ENCODE measurements around the gene CLINT1.
A peak's percentile ranks its signal among the peaks of the same experiment; 100 is the strongest.

CLINT1 gene

DNA sequence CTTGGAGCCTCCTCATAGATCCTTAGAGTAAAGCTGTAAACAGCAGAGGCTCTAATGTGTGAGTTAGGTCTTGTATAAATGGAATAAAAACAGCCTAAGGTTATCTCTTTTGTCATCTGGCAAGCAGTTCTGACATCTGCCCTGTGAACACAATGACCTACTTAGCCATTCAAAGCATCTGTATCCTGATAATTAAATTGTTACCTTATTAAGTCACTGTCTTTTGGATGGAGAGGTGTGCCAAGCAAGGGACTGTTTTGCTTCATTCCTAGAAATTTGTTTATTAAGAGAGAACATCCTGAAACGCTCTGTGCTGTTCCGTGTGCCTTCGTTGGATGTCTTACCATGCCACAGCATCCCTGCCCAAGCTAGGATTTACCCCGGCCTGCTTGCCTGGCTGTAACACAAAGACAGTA, 113.9 kb downstream of the CLINT1 start:
- no peak for TF ChIP-seq ZNF274 (IDR thresholded peaks at IDR 0.05; ENCODE audit: low read depth, low read length)
- H3K4me3 ChIP-seq (ENCODE audit: low read length), result 0 out of 2 replicates have a peak overlapping the region, but pooled peaks have one; percentile 61

DNA sequence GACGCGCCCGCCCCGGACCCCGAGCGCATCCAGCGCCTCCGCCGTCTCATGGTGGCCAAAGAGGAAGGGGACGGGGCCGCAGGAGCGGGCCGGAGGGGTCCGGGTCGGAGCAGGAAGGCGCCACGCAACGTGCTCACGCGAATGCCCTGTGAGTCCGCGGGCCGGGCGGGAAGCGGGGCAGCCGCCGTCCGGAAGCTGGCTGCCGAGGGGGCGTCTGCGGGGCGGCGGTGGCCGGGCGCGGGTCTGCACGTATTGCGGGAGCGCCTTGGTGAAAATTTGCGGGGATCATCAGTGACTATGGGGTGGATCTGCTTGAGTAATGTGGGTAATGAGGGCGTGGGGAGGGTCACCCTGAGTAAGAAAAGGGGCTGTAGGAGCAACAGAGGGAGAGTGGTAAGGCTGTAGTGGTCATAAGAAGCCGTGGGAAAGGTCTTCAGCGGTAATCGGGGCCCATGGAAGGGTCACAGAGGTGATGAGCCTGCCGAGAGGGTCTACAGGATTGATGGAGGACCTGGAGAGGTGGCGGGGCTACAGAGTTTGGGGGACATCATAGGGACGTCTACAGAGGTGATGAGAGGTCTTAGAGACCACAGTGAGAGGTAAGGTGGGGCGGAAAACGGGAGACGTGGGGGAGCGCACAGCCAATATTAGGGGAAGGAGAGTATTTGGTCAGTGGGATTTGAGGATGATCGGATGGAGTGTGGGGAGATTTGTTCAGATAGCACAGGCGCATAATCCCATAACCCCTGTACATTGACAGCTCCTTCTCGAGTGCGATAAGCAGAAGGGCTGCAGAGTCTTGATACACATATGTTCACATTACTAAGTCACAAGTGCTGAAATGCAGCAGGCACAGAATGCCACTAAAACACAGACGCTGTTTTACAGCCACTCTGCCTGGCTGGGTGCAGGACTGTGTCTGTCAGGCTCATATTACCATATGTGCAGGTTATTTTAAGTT, 114.6 kb downstream of the CLINT1 start:
- TF ChIP-seq ZNF274 (IDR thresholded peaks at IDR 0.05; ENCODE audit: low read depth, low read length), result no peak
- peak overlapping the region; percentile 61 for H3K4me3 ChIP-seq (ENCODE audit: low read length)

DNA sequence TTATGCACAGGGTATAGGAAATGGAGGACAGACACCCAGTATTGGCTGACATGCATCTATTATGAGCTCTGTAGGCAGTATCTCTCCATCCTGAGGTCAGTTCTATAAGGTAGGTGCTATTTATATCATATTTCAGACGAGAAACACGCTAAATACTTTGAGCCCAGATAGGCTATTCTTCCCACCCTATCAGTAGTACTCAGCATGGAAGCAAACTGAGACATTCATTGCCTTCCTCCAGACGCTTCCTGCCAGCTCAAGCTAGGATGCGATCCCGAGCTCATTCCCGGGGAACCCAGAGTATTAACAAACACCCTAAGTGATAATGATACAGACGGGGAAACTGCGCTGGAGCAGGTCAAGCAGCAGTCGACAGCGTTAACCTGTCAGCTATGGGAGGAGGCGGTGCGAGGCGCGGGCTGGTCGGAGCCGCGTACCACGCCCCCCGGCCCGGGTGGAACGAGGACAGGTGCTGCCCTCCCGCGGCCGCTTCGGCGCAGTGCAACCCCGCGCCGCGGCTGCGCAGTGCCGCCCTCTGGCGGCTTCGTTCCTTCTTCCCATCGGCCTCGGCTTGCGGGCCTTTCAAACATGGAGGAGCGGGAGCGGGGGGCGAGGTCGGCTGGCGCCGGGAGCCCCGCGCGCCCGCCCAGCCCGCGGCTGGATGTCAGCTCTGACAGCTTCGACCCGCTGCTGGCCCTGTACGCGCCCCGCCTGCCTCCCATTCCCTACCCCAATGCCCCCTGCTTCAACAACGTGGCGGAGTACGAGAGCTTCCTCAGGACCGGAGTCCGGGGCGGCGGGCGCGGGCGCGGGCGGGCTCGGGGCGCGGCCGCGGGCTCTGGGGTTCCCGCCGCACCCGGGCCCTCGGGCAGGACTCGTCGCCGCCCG, 115.5 kb downstream of the CLINT1 start, which contains the start of gene LSM11:
TSS of gene LSM11 (plus strand) at position 550 of the 888 bp plus-strand sequence. CDS start at position 589, 39 bp downstream.
- no peak for TF ChIP-seq ZNF274 (IDR thresholded peaks at IDR 0.05; ENCODE audit: low read depth, low read length)
- peak within 1 kb of the TSS; percentile 61 for H3K4me3 ChIP-seq (ENCODE audit: low read length)

DNA sequence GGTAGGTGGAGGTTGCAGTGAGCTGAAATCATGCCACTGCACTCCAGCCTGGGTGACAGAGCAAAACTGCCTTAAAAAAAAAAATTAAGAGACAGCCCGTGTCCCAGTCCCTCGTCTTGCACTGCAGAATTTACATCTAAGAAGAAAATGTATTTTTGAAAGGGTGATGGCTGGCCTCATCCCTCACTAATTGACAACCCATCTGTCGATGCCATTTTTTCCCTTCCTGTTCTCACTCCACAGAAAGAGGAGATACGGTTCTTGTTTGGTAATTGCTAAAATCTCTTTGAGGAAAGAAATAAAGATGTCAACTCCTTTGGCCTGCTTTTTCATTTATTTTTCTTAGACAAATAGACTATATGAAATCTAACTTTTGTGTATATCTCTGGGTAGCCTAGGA, 117.8 kb downstream of the CLINT1 start:
- no peak for TF ChIP-seq ZNF274 (IDR thresholded peaks at IDR 0.05; ENCODE audit: low read depth, low read length)
- no peak overlapping the region for H3K4me3 ChIP-seq (ENCODE audit: low read length)

DNA sequence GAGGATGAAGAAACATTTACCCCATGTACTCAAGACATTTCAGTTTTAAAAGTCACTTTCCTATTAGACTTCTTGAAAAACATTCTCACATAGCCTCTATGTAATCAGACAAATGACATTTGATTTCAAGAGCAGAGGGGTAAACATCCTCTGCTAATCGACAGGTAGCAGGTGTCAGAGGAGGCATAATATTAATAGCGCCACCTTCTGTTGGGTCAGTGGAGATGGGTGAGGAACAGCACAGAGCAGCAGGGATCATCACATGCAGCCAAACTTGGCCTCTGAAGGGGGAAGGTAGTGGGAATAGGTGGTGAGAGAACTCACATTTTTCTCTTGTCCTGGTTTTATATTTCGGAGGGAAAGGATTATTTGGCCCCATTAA, 118.7 kb downstream of the CLINT1 start:
- no peak overlapping the region for H3K4me3 ChIP-seq (ENCODE audit: low read length)
- no peak for TF ChIP-seq ZNF274 (IDR thresholded peaks at IDR 0.05; ENCODE audit: low read depth, low read length)

DNA sequence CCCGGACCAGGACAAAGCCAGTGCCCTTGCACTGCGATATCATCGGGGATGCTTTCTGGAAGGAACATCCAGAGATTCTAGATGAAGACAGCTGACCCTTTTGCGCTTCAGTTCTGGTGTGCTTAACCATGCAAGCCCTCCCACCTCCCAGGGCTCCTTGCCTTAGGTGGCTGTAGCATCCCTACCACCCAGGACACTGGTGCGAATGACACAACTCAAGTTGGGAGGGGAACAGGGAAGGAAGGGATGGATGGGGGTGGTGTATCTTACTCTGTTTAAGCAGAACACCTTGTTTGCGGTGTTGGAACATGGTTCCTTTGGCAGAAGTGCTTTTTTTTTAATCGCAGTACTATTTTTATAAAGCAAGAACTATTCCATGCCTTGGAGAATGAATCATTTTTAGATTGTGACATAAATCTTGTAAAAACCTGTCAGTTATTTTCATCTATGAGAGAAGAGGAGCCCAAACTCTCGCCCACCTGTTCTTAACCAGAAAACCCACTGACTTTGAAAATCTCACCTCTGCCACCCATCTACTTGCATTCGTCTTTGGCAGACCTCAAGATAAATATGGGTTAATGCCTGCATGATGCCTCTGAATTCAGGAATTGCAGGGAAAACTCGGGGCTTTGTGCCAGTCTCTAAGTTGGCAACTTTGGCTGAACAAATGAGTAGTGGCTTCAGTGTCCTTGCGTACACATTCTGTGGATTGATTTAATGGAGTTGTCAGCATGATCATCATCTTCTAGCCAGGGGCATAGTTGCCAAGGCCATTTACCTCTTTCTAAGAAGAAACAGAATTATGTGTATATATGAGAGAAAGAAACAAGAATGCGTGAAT, 119.3 kb downstream of the CLINT1 start:
- TF ChIP-seq ZNF274 (IDR thresholded peaks at IDR 0.05; ENCODE audit: low read depth, low read length), result no peak
- H3K4me3 ChIP-seq (ENCODE audit: low read length), result no peak overlapping the region

DNA sequence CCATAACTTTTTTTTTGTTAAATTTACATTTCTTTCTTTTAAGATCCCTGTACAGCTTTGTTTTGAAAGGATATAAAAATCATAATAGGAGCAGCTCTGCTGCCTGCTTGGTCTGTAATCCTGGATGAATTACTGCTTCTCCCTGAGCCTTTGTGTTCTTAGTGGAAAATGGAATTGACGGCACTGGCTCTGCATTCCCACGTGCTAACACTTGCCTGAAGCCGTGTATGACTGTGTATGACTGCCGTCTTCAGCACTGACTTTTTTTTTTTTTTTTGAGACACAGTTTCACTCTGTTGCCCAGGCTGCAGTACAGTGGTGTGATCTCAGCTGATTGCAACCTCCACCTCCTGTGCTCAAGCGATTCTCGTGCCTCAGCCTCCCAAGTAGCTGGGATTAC, 123.0 kb downstream of the CLINT1 start:
- no peak overlapping the region for H3K4me3 ChIP-seq (ENCODE audit: low read length)
- TF ChIP-seq ZNF274 (IDR thresholded peaks at IDR 0.05; ENCODE audit: low read depth, low read length), result no peak
